HG03521 (cell line): Measurements from ENCODE around the gene FBXL17.

Experiments
- ATAC-seq: cut with Tn5 transposase; IDR thresholded peaks from one replicate; pipeline ENCODE4 v1.9.1; 2021; ENCODE audit warnings: mild to moderate bottlenecking, moderate library complexity; ENCODE audit not compliant: unreplicated experiment

FBXL17 gene

DNA sequence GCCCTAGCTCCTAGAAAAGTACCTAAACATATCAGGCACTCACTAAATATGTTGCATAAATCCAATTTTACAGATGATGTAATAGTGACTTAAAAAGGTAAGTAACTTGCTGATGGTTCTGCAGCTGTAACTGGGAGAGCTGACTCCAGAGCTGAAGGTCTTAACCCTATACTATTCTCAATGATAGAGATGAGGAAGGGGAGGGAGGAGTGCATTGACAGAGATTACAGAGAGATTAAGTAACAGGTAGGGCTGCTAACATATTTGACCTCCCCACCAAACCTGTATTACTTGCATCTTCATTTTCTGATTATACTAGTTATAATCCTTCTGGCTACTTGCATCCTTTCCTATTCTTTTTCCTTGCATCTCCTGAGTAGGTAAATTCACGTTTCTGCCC is 455.8 kb downstream of the FBXL17 start:
- ATAC-seq, result no peak

DNA sequence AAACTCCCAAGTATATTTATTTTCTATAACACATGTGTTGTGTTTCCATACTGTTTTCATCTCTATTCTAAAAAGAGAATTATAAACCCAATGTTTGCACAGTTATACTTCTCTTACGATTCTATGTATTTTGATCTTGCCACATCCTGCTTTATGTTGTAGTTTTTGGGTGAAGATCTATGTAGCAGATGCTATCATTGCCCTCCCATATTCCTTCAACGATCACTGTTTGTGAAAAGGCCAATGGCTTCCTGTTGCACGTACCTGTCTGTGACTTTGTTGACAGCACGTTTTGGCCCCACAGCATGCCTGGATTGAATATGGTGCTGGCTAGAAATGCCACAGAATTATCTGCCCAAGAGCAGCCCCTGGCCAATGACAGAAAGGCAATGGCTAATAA is 456.7 kb downstream of the FBXL17 start:
- ATAC-seq, result no peak

DNA sequence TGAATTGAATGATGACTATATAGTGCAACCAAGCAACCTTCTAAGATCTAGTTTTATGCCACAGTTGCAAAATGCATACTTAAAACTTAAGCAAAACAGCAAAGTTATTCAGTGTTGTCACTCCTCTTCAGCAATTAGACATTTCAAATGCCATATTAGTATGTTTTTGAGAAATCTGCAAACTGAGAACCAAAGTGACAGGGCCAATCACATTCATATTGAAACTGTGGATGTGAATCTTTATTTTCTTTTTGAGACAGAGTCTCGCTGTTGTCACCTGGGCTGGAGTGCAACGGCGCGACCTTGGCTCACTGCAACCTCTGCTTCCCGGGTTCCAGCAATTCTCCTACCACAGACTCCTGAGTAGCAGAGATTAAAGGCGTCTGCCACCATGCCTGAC is 461.9 kb downstream of the FBXL17 start:
- ATAC-seq, result no peak

DNA sequence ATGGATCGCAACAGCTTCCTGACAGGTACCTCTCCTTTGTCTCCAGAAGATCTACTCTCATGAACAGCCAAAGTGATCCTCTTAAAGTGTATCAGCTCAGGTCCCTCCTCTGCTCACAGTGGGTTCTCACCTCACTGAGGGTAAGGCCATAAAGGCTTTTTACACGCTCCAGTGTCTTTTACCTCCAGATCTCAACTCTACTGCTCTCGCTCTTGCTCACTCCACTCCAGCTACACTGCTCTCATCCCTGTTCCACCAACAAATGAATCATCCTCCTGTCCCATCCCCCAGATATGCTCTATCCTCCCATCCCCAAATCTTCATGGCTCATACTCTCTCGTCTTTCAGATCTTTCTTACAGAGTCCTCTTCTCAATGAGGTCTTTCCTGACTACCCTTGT is 462.5 kb downstream of the FBXL17 start:
- no peak for ATAC-seq

DNA sequence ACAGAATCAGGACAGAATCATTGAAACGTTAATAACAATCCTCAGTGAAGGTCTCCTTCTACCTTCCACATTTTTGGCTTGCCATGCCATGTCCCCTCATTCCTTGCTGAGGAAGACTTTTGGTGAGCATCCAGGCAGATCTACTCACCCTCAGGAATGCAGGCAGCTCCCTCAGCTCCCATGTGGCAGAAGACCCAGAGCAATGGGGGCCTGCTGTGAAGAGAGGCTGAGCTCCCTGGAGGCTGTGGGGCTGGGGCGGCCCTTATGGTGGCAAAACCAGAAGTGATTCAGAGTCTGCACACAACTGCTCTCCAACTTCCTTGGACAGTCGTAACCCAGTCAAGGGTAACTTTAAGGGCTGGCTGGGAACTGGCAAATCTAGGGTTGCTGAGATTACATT is 463.9 kb downstream of the FBXL17 start:
- ATAC-seq, result no peak

DNA sequence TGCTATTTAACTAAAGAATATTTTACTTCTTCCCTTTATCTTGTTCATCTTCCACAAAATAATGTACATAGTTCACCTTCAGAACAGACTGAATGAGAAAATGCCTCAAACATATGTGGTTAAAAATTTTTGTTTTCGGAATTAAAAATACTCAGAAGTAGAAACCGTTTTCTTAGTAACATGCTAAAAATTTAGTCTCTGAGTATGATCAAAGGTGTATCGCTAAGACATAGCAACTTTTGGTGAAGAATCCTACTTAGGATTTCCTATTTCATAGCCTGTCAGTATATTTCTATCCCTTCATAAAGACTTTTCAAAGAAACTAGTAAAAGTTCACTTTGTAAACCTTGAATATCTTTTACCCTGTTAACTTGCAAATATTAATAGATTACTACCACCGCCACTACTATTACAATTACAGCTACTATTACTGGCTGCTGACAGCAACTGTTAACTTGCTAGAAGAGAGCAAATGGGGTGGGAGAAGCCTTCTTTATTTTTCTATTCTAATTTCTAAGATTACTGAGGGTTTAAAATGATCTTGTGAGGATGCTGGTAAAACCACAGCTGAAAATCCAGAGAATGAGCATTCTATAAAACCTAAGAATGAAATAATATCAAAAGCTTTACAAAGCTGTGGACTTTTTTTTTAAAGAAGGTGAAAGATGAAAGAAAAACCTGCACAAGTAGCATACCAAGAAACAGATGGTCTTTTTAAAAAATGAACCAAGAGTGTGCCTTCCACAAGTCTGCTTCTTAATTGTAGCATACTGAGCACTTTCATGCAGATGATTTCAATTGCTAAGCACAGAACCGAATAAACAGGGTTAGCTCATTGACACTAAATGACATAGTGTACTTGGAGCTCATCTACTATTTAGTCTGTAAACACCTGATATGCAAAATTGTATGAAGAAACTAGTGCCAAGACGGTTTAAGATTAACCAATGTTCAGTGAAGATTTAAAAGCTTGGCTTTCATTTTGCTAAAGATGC is 464.9 kb downstream of the FBXL17 start:
- no peak for ATAC-seq

DNA sequence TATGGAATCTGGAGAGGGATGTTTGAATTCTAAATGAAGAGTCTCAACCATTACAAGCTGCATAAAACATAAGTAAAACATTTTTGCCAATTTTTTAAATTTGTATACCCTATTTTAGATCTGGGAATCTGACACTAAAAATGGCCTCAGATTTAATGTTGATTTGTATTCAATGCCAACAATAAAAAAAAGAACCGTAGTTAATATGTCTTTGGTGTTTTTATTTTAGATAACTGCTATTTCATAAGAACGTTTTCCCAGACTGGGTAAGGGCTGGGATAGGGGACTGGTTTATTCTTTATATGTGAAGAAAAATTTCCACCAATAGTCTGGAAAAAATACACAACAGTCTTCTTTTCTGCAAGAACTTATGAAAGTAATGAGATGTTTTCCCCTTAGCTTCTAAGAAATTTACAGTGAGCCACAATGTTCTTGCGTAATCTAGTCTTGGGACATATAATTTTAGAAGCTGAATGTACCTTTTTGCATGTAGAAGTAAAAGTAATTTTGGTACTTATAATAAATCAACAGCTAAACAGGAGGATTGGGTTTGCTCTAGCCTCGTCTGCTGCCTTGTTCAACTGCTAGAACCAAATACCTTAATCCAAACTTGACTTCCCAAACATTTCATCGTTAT is 466.6 kb downstream of the FBXL17 start:
- ATAC-seq, result no peak

DNA sequence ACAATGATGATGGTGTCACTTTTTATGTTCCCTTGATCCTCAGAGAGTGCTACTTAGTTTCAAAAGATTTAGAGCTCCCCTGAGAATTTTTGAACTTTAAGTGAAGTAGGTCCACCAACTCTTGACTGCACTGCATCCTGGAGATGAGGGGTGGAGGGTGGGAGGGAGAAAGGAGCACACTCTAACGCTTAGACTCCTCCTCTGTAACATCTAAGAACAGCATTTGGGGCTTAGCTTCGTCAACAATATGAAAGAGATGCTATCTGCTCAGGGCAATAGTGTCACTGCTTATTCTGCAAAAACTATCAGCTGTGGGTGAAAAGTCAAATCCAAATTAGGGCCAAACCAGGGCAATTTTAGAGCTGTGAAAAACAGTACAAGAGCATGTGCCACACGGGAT is 468.4 kb downstream of the FBXL17 start:
- ATAC-seq, result no peak

DNA sequence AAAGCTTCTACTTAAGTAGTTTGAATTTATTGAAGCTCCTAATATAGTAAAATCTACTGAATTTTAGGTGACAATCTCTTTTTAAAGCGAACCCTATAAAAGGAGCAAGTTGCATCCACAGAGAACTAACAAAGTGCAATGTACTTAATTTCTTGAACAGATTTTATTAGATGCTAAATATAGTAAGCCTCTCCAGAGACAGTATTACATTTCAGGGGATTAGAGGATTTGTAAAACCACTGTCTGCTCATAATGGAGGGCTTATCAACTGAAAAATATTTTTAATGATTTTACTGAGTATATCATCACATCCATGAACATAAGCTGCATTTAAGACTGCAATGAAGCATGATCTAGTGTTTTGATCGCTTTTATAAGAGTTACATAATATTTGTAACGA is 481.2 kb downstream of the FBXL17 start:
- no peak for ATAC-seq

DNA sequence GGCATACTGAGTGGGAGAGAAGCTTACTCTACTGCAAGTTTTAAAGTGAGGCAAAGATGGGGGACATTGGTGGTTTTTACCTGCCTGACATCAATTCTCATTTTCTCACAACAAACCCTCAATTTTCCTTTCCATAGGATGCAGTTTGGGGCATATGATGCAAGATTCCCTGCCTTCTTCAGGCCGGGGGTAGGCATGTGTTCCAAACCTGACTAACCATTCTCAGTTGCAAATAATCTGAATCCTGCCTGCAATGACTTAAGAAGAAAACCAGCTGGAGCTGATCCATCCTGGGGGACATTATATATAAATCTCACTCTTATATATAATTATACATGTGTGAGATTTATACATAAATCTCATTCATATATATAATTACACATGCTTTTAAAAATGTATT is 487.5 kb downstream of the FBXL17 start:
- ATAC-seq, result no peak

DNA sequence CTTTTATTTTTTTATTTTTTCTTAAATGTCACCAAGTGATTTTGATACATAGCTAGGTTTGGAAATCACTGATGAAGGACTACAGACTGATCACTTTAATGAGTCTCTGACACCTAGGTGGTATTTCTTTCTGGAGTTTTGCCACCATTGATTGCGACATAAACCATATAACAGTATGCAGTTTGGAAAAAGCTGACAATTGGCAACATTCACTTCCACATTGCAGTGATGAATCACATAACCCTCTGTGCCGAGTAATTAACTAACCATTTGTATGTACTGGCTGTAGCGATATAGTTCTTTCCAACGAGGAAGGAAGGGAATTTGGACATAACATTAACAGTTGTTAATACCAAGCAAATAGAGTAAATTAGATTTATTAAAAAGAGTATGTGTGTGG is 488.3 kb downstream of the FBXL17 start:
- no peak for ATAC-seq

DNA sequence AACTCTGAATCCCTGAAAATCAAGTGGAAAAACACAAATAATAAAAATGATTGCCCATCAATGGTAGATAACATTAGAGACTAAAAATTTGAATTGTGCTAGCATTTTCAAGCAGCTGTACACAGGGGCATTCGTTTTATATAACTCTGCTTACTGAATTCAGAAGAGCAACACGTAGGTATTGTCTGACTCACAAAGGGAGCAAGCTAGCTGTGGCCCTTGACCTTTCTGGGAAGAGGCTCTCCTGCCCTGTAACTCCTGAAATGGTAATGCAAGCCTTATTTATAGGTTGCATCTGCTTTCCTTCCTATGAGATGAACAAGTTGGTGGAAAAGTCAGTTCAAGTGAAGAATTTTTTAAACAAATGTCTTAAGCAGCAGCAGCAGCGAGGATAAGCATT is 492.5 kb downstream of the FBXL17 start:
- ATAC-seq, result no peak

DNA sequence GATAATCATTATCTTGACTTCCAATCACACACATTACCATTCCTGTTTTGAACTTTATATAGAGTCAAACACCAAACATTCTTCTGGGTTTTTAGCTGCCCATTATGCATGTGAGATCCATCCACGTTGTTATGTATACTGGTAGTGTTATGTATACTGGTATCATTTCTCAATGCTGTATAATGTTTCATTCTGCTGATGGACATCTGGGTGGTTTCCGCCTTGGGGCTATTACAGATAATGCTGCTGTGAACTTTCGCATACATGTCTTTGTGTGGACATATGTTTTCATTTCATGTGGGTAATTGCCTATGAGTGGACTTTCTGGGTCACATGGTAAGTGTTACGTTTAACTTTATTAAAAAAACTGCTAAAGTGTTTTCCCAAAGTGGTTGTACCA is 493.4 kb downstream of the FBXL17 start:
- no peak for ATAC-seq

DNA sequence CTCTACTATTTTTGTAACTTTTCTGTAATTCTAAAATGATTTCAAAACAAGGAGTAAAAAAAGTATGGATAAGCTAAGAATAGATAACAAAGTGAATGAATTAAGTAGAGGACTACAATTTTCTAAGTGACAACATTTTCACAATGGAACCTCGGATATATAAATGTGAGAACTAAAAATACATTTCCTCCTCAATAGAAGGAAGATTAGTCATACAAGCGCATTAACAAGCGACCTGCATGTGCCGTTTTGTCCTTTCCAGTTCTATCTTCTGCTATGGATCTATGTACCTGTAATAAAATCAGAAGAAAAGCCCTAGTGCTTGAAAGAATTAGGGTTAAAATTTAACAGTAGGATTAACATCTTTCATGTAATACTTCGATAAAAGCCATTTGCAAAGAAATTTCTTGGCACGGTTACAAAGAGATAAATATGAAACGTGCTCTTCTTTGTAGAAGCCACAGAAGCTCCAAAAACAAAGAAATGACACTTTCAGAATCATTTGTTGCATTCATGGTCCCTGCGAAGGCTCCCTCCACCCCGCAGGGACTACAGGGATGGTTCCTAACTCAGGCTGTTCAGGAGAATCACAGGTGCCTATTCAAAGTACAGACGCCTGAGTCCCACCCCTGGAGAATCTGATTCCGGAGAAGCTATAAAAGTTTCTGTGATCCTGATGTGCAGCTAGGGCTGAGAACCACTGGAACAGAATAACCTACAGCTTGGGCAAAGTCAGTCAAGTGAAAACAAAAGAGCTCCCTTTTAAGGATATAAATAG is 494.5 kb downstream of the FBXL17 start:
- ATAC-seq, result no peak

DNA sequence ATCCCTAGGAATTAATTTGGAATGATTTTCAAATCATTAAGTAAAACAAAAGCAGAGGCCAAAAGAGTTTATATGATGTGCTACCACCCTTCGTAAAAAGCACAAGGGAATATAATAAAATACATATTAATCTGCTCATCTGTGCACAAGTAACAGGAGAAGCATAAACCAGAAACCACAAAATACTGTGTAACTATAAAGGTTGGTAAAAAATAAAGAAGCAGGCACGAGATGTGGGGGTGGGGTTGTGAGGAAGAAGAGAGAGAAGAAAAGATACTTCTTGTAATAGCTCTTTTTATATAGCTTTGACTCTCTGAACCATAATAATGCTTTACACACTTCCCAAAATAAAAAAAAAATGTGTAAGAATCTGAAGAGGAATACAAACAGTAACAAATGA is 496.3 kb downstream of the FBXL17 start:
- no peak for ATAC-seq

DNA sequence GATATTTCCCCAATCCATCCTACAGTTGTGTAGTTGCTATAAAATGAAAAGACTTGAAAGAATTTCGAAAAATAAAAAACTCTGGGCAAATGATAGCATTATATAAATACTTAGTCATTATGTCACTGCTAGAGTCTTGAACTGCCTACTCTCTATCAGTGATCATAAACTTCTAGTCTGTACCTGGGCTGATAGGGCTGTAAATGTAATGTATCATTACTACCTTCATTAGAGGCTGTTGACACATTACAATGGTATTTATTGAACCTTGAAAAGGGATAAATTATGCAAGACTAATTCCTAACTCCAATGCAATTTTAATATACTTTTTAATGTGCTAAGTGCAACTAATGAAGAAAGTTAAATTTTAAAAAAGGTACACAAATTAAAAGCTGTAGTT is 497.0 kb downstream of the FBXL17 start:
- ATAC-seq, result no peak

DNA sequence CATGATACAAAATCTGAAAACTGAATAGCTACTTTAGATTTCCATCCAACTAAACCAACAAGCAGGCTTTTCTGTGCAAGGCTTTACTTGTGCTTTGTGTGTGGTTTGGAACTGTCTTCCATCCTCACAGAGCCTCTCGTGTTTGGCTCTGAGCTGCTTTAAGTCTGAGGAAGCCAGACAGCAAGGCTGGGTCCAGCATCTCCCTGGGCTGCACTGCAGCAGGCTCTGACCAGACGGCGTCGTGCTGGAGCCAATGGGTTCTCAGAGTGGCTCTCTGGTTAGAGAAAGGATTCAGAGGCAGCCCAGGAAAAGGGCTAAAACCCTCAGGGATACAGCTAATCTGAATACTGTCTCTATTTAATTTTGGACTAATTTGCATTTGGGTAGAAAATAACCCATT is 503.2 kb downstream of the FBXL17 start:
- no peak for ATAC-seq

DNA sequence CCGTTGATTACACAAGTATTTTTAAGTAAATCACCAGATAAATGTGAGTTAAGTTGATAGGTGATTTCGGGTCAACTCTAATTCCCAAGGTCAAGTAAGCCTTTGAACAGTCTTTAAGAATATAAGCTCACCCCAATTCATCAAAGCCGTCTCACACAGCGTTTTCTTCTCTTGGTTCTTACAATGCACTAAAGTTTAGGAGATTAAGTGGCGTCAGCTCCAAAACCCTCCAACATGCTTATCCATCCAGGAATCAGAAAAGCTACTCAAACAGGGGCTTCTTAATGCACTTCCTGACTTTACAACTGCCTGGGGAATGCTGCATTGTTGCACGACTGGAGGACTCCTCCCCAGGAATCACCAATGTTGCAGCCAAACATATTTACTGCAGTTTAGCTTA is 505.0 kb downstream of the FBXL17 start:
- no peak for ATAC-seq

DNA sequence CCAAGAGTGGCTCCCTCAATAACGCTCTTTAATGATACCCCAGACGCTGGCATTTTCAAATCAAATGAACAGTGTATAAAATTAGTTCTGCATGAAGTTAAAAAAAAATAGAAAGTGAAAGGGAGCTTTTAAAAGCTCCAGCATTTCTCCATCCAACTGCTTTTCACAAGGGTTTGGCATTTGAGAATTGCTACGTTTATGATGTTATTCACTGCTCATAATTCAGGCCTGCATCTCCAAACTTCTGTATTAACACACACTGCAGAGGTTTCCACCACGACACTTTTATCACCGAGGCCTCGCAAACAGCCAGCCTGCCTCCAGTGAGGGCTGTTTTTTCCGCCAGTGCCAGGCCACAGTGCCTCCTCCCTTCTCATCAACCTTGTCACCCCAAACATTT is 505.6 kb downstream of the FBXL17 start:
- ATAC-seq, result no peak

DNA sequence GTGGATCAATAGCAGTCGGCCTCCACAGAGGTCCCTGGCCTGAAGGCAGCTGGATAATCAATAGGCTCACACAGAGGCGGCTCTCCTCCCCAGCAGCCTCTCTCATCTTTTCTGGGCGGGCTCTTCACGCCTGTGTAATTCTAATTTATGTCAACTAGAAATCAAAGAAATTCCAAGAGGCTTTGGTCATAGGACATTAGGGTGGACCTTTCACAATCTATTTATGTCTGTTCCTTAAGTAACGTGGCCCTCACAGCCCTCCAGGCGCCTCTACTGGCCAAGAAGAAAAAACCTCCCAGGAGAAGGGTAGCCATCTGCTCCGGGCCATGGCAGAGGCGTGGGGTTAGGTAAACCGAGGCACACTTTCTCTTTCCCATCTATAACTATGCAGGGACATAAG is 506.1 kb downstream of the FBXL17 start:
- no peak for ATAC-seq

DNA sequence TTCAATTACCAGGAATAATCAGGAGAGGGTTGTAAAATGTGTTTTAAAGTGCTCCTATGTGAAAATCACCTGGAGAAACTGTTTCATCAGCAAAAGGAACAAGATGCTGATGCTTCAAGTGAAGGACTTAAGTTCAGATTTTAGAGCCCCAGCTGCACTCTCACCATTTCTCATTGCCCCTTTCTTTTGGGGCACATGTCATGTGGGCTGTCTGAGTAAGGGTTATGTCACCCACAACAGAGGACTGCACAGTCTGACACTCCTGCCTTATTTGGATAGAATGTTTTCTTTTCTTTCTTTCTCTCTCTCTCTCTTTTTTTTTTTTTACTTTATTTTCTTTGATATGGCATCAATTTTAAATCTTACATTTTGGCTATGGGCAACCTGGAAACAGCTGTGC is 507.1 kb downstream of the FBXL17 start:
- no peak for ATAC-seq

DNA sequence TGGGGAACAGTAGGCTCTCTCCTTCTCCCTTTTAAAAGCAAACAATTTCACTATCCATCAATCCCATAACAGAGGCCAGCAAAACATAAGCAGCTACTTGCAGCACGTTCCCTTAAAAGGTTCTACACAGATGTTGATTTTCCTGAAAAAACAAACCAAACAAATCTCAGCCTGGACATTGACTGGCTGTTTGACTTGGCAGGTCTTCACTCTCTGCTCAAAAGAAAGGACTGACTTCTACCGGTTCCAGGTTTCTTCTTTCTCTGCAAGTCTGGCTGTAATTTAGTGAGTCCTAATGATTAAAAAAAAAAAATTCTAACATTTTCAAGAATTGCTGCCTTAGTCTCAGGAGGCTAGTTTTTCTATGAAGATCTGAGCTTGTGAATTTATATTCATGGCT is 508.0 kb downstream of the FBXL17 start:
- ATAC-seq, result no peak
